ENCODE data around the gene TSHZ2. TPM values are rescaled to one million over a fixed set of nuclear protein-coding genes. Genes with fewer than 3 reads are reported as not detected.

TSHZ2 gene
- total RNA-seq, 4 donors from 2014 or later, result 28.6 to 40.1 (median 35.5) TPM

GRCh38 chr20:53064935-53065334 is 92.8 kb downstream of the TSHZ2 start:
- no peak for TF ChIP-seq CTCF (IDR thresholded peaks at IDR 0.05; ENCODE audit: low read depth)

- no peak for TF ChIP-seq CTCF (IDR thresholded peaks at IDR 0.05; ENCODE audit: low read depth)
These were observed 96.1 kb downstream of the TSHZ2 start for GRCh38 chr20:53068241-53068640.

- no peak for TF ChIP-seq CTCF (IDR thresholded peaks at IDR 0.05; ENCODE audit: low read depth)
These were observed 97.0 kb downstream of the TSHZ2 start for GRCh38 chr20:53069132-53069531.

- TF ChIP-seq CTCF (IDR thresholded peaks at IDR 0.05; ENCODE audit: low read depth), result no peak
These were observed 98.1 kb downstream of the TSHZ2 start for GRCh38 chr20:53070224-53070623.

- TF ChIP-seq CTCF (IDR thresholded peaks at IDR 0.05; ENCODE audit: low read depth), result no peak
These were observed 98.7 kb downstream of the TSHZ2 start for GRCh38 chr20:53070706-53071392.

GRCh38 chr20:53071833-53072232 is 99.7 kb downstream of the TSHZ2 start:
- no peak for TF ChIP-seq CTCF (IDR thresholded peaks at IDR 0.05; ENCODE audit: low read depth)

GRCh38 chr20:53072923-53073579 is 100.9 kb downstream of the TSHZ2 start:
- TF ChIP-seq CTCF (IDR thresholded peaks at IDR 0.05; ENCODE audit: low read depth), result no peak
